H9 (cell line): ENCODE results near the gene TNFRSF4. TPM values are rescaled to one million over a fixed set of nuclear protein-coding genes. Genes with fewer than 3 reads are reported as not detected.

Experiments
- DNase-seq: peaks from one replicate; pipeline ENCODE4 v3.0.0-alpha.2; 2017
- H2AFZ ChIP-seq: one replicate; pipeline ENCODE4 v1.6.1; 2013; ENCODE audit warnings: mild to moderate bottlenecking, low read length, control low read depth, moderate library complexity
- H2AK5ac ChIP-seq: 2 replicates; pipeline ENCODE4 v1.6.1; 2013; ENCODE audit warnings: low read length, control low read depth, mixed read lengths; ENCODE audit not compliant: insufficient read length
- H2BK120ac ChIP-seq: one replicate; pipeline ENCODE4 v1.6.1; 2013; ENCODE audit warnings: low read depth, mild to moderate bottlenecking, low read length, control low read depth, inconsistent platforms; ENCODE audit not compliant: poor library complexity, severe bottlenecking
- H2BK12ac ChIP-seq: 2 replicates; pipeline ENCODE4 v1.6.1; 2013; ENCODE audit warnings: low read length, control low read depth, mixed read lengths, low read depth; ENCODE audit not compliant: insufficient read length
- H2BK15ac ChIP-seq: 2 replicates; pipeline ENCODE4 v1.6.1; 2013; ENCODE audit warnings: low read depth, low read length, control low read depth
- H2BK20ac ChIP-seq: one replicate; pipeline ENCODE4 v1.6.1; 2013; ENCODE audit warnings: low read depth, mild to moderate bottlenecking, low read length, control low read depth, inconsistent platforms; ENCODE audit not compliant: poor library complexity, severe bottlenecking
- H2BK5ac ChIP-seq: 2 replicates; pipeline ENCODE4 v1.6.1; 2013; ENCODE audit warnings: low read length, control low read depth, mixed read lengths; ENCODE audit not compliant: insufficient read length
- H3K14ac ChIP-seq: 2 replicates; pipeline ENCODE4 v1.6.1; 2013; ENCODE audit warnings: low read length, control low read depth; ENCODE audit not compliant: insufficient read depth
- H3K18ac ChIP-seq: 2 replicates; pipeline ENCODE4 v1.6.1; 2013; ENCODE audit warnings: low read depth, mild to moderate bottlenecking, mixed read lengths, low read length, control low read depth; ENCODE audit not compliant: insufficient read length
- H3K23ac ChIP-seq: 2 replicates; pipeline ENCODE4 v1.6.1; 2013; ENCODE audit warnings: low read length, control low read depth, mixed read lengths, low read depth; ENCODE audit not compliant: insufficient read length
- H3K23me2 ChIP-seq: 2 replicates; pipeline ENCODE4 v1.6.1; 2013; ENCODE audit warnings: low read depth, mild to moderate bottlenecking, mixed read lengths, low read length, control low read depth; ENCODE audit not compliant: insufficient read length, poor library complexity, severe bottlenecking
- H3K27ac ChIP-seq: 2 replicates; pipeline ENCODE4 v1.5.1; 2013; ENCODE audit warnings: low read length, control low read depth, mixed read lengths, low read depth; ENCODE audit not compliant: insufficient read length
- H3K27me3 ChIP-seq: 2 replicates; pipeline ENCODE4 v1.6.1; 2013; ENCODE audit warnings: low read length, control low read depth, inconsistent platforms; ENCODE audit not compliant: insufficient read depth
- H3K4ac ChIP-seq: 2 replicates; pipeline ENCODE4 v1.6.1; 2013; ENCODE audit warnings: low read depth, mild to moderate bottlenecking, control low read depth, inconsistent platforms, low read length, moderate library complexity
- H3K4me1 ChIP-seq: 2 replicates; pipeline ENCODE4 v1.6.1; 2013; ENCODE audit warnings: low read length, control low read depth, inconsistent platforms; ENCODE audit not compliant: insufficient read depth
- H3K4me2 ChIP-seq: 2 replicates; pipeline ENCODE4 v1.6.1; 2013; ENCODE audit warnings: low read length, control low read depth, mixed read lengths; ENCODE audit not compliant: insufficient read length, insufficient read depth
- H3K56ac ChIP-seq: 2 replicates; pipeline ENCODE4 v1.6.1; 2013; ENCODE audit warnings: low read depth, mild to moderate bottlenecking, mixed read lengths, low read length, control low read depth; ENCODE audit not compliant: insufficient read length
- H3K79me1 ChIP-seq: 2 replicates; pipeline ENCODE4 v1.6.1; 2013; ENCODE audit warnings: low read depth, mild to moderate bottlenecking, moderate library complexity, low read length, control low read depth, inconsistent platforms; ENCODE audit not compliant: insufficient read depth, poor library complexity, severe bottlenecking
- H3K79me2 ChIP-seq: 2 replicates; pipeline ENCODE4 v1.6.1; 2013; ENCODE audit warnings: low read length, control low read depth, inconsistent platforms; ENCODE audit not compliant: insufficient read depth
- H3K9ac ChIP-seq: 2 replicates; pipeline ENCODE4 v1.6.1; 2013; ENCODE audit warnings: low read length, control low read depth, mixed read lengths; ENCODE audit not compliant: insufficient read length; ENCODE audit errors: extremely low read depth
- H3K9me3 ChIP-seq: one replicate; pipeline ENCODE4 v1.6.1; 2013; ENCODE audit warnings: low read depth, low read length, inconsistent platforms; ENCODE audit not compliant: control insufficient read depth
- H3T11ph ChIP-seq: one replicate; pipeline ENCODE4 v1.6.1; 2013; ENCODE audit warnings: mild to moderate bottlenecking, low read length, control low read depth, inconsistent platforms
- H4K20me1 ChIP-seq: one replicate; pipeline ENCODE4 v1.6.1; 2013; ENCODE audit not compliant: control insufficient read depth, insufficient read length, insufficient read depth
- H4K5ac ChIP-seq: 2 replicates; pipeline ENCODE4 v1.6.1; 2013; ENCODE audit warnings: low read depth, mild to moderate bottlenecking, mixed read lengths, low read length, control low read depth; ENCODE audit not compliant: insufficient read length
- H4K8ac ChIP-seq: replicated peaks from 2 replicates; pipeline ENCODE4 v1.6.1; 2013; ENCODE audit warnings: low read length, control low read depth, mixed read lengths, low read depth; ENCODE audit not compliant: insufficient read length
- H4K91ac ChIP-seq: 2 replicates; pipeline ENCODE4 v1.6.1; 2013; ENCODE audit warnings: low read depth, mild to moderate bottlenecking, moderate library complexity, mixed read lengths, low read length, control low read depth; ENCODE audit not compliant: insufficient read length
- H3K27ac Mint-ChIP-seq, 3 experiments: 2 replicates in 2 of 3; 3 replicates in 1 of 3; pipeline ENCODE4 v1.8.0; 2020 to 2021; ENCODE audit warnings: mixed read lengths in 3 of 3, mild to moderate bottlenecking in 1 of 3, moderate library complexity in 1 of 3
- H3K27me3 Mint-ChIP-seq: 2 replicates; pipeline ENCODE4 v1.8.0; 2021; ENCODE audit warnings: low read depth, mild to moderate bottlenecking, moderate library complexity, mixed read lengths
- H3K36me3 Mint-ChIP-seq, 3 experiments: 2 replicates in 2 of 3; 3 replicates in 1 of 3; pipeline ENCODE4 v1.8.0; 2020 to 2021; ENCODE audit warnings: low read depth in 3 of 3, mixed read lengths in 3 of 3; ENCODE audit not compliant: insufficient read depth in 1 of 3
- H3K4me1 Mint-ChIP-seq, 2 experiments: 2 replicates each; pipeline ENCODE4 v1.8.0; 2020; ENCODE audit warnings: mixed read lengths in 2 of 2
- H3K4me3 Mint-ChIP-seq, 2 experiments: 2 replicates in 1 of 2; 3 replicates in 1 of 2; pipeline ENCODE4 v1.8.0; 2020 to 2021; ENCODE audit warnings: mild to moderate bottlenecking in 2 of 2, mixed read lengths in 2 of 2, moderate library complexity in 1 of 2
- H3K9me3 Mint-ChIP-seq, 2 experiments: 2 replicates in 1 of 2; 3 replicates in 1 of 2; pipeline ENCODE4 v1.8.0; 2020; ENCODE audit warnings: mild to moderate bottlenecking in 2 of 2, mixed read lengths in 2 of 2, moderate library complexity in 1 of 2
- CTCF ChIP-seq: fragments of 200-600 bp; sonication (generic); conservative IDR thresholded peaks from 3 replicates; pipeline ENCODE4 v1.8.0; 2021; ENCODE audit warnings: antibody characterized with exemption, mild to moderate bottlenecking
- WGBS: extraction: QIAGEN DNeasy Blood & Tissue Kit; methylation state at CpG from one replicate; pipeline ENCODE4 v1.1.7; 2013; ENCODE audit warnings: missing lambda C conversion rate, low lambda C conversion rate, mixed read lengths; ENCODE audit not compliant: insufficient read length; ENCODE audit errors: extremely low coverage; 5-methylcytosine and 5-hydroxymethylcytosine counted together
- total RNA-seq: library from RNA; stranded (reverse); gene quantifications from 2 replicates; pipeline ENCODE4 v1.2.1, GENCODE V29; 2021

The TNFRSF4 gene
- total RNA-seq, 1 experiment from 2014 or later = 0.24 TPM

- no peak overlapping the region for H3K27ac ChIP-seq
- Mint-ChIP-seq H3K27me3 (peaks cover 2% of the 10 kb centered on the region; the same call in 1 of the 2 replicates), H3K4me1 (peaks cover 0 to 4% of the 10 kb centered on the region in 2 experiments; a peak in 1 of 4 replicates), H3K9me3 (no peaks in the 10 kb centered on the region), H3K4me3 (no peak overlapping the region), H3K36me3 (peaks cover 5 to 22% (median 21%) of the 10 kb centered on the region in 3 experiments; a peak in 6 of 7 replicates), H3K27ac (no peak overlapping the region; a peak in 1 of 7 replicates)
- no peaks in the 10 kb centered on the region for H3K23me2 ChIP-seq
- H4K91ac ChIP-seq = no peak overlapping the region
- WGBS = no CpG with 5 or more reads among the region's 11 CpGs
- no peak overlapping the region for H2BK20ac ChIP-seq
- H4K5ac ChIP-seq = no peak overlapping the region
- H3K4ac ChIP-seq = no peak overlapping the region
- H3K9me3 ChIP-seq = no peaks in the 10 kb centered on the region
- H3K56ac ChIP-seq = no peak overlapping the region
- H2BK12ac ChIP-seq = no peak overlapping the region
- H2BK120ac ChIP-seq = no peak overlapping the region
- no peak for DNase-seq
- no peak overlapping the region for H2AK5ac ChIP-seq
- H3K27me3 ChIP-seq = no peaks in the 10 kb centered on the region
- H4K20me1 ChIP-seq = no peaks in the 10 kb centered on the region
- H2AFZ ChIP-seq = no peak overlapping the region
- no peak overlapping the region for H2BK5ac ChIP-seq
- H3K79me2 ChIP-seq = no peaks in the 10 kb centered on the region
- H3K4me1 ChIP-seq = no peaks in the 10 kb centered on the region
- no peak overlapping the region for H3K4me2 ChIP-seq
- no peak overlapping the region for H2BK15ac ChIP-seq
- H4K8ac ChIP-seq = no peak overlapping the region
- no peaks in the 10 kb centered on the region for H3K79me1 ChIP-seq
- no peak overlapping the region for H3T11ph ChIP-seq
- H3K18ac ChIP-seq = no peak overlapping the region
- no peak overlapping the region for H3K9ac ChIP-seq
- no peak for TF ChIP-seq CTCF
- no peak overlapping the region for H3K23ac ChIP-seq
- no peak overlapping the region for H3K14ac ChIP-seq
Observed at GRCh38 chr1:1215080-1215676, 1.2 kb upstream of the TNFRSF4 start.
